ENCODE data around the gene SLC22A8.

- TF ChIP-seq CTCF (IDR thresholded peaks at IDR 0.05) (no peak), POLR2A (IDR thresholded peaks at IDR 0.05) (no peak)
Measured at GRCh38 chr11:63017306-63017974, 1.8 kb upstream of the SLC22A8 start.
